ENCODE results near the gene MEGF11.

The MEGF11 gene

GRCh38 chr15:65869954-65870871 is 383.3 kb downstream of the MEGF11 start:
- peak overlapping the region; percentile 94 for H3K27ac ChIP-seq (ENCODE audit: extremely low read depth, low read depth, low read length)
- ChIA-PET POLR2A (interaction anchor here (0.6 to 2.6 kb wide), 28 partner anchors 8 to 756 kb away, joined by 3 to 27 read pairs (median 4); partner anchors contain the start of genes CLPX, DENND4A, HACD3 and INTS14), CTCF (interaction anchor here (0.5 to 5.2 kb wide), 10 partner anchors 13 to 562 kb away, joined by 3 to 44 read pairs (median 4); partner anchors contain the start of gene INTS14)
- H3K4me1 ChIP-seq (ENCODE audit: control insufficient read depth, insufficient read depth, low read length), result 0 out of 2 replicates have a peak, but pooled peaks cover 4% of the 10 kb centered on the region
- peak overlapping the region; percentile 94 for H3K4me3 ChIP-seq (ENCODE audit: low read depth, low read length)
- H3K9me3 ChIP-seq (ENCODE audit: control insufficient read depth, insufficient read depth, low read depth, low read length), result no peaks in the 10 kb centered on the region
- peaks cover 4 to 10% of the 10 kb centered on the region in 2 experiments; a peak in 2 of 3 replicates for H3K36me3 ChIP-seq (ENCODE audit: control insufficient read depth in 2 of 2, insufficient read depth in 1 of 2, low read length in 2 of 2)
- TF ChIP-seq ZNF23 (tag by site-specific recombination; IDR thresholded peaks at IDR 0.05; ENCODE audit: borderline replicate concordance) (no peak), ZNF514 (tag by site-specific recombination; IDR thresholded peaks at IDR 0.05) (no peak), ZNF548 (tag by site-specific recombination; IDR thresholded peaks at IDR 0.05) (no peak), ZNF211 (tag by site-specific recombination; IDR thresholded peaks at IDR 0.05; ENCODE audit: low read depth) (no peak), ZNF391 (tag by site-specific recombination; IDR thresholded peaks at IDR 0.05; ENCODE audit: borderline replicate concordance, low read depth) (peak; percentile 13; the same call in 1 of the 2 replicates), ZNF2 (tag by site-specific recombination; IDR thresholded peaks at IDR 0.05) (peak; percentile 6; the same call in 1 of the 2 replicates), REST (tag by site-specific recombination; IDR thresholded peaks at IDR 0.05) (no peak), ZNF416 (tag by site-specific recombination; IDR thresholded peaks at IDR 0.05) (no peak), ZNF747 (tag by site-specific recombination; IDR thresholded peaks at IDR 0.05) (no peak), ZNF148 (tag by site-specific recombination; IDR thresholded peaks at IDR 0.05; ENCODE audit: borderline replicate concordance) (no peak), ZBTB48 (tag by site-specific recombination; IDR thresholded peaks at IDR 0.05) (no peak), IKZF3 (tag by site-specific recombination; IDR thresholded peaks at IDR 0.05) (peak; percentile 88), SP7 (tag by site-specific recombination; IDR thresholded peaks at IDR 0.05) (no peak; the same call in 1 of the 2 replicates), ZNF639 (tag by site-specific recombination; IDR thresholded peaks at IDR 0.05) (no peak), HOXD13 (CRISPR knock-in tag; IDR thresholded peaks at IDR 0.05; ENCODE audit: borderline replicate concordance) (no peak), ZNF600 (tag by site-specific recombination; IDR thresholded peaks at IDR 0.05) (peak; percentile 97), ZNF529 (tag by site-specific recombination; IDR thresholded peaks at IDR 0.05; ENCODE audit: insufficient replicate concordance) (no peak), ZNF404 (tag by site-specific recombination; IDR thresholded peaks at IDR 0.05) (no peak), ZNF19 (tag by site-specific recombination; IDR thresholded peaks at IDR 0.05; ENCODE audit: low read depth) (no peak), OVOL3 (tag by site-specific recombination; IDR thresholded peaks at IDR 0.05) (no peak), ZSCAN16 (tag by site-specific recombination; IDR thresholded peaks at IDR 0.05) (no peak), KLF10 (tag by site-specific recombination; IDR thresholded peaks at IDR 0.05) (no peak), ZNF18 (tag by site-specific recombination; IDR thresholded peaks at IDR 0.05) (no peak), ZNF174 (tag by site-specific recombination; IDR thresholded peaks at IDR 0.05) (no peak), ZBTB10 (tag by site-specific recombination; IDR thresholded peaks at IDR 0.05) (no peak)
